HEK293 (cell line): ENCODE data around the gene SLC25A42.

Experiments
- CTCF ChIA-PET: fragments of 350-600 bp; formaldehyde crosslinking; extraction: SDS; loops from one replicate; lab custom pipeline; 2021; ENCODE audit warnings: antibody characterized with exemption; lab: Yijun Ruan, JAX
- POLR2A ChIA-PET: fragments of 300-600 bp; formaldehyde crosslinking; extraction: SDS; loops from one replicate; lab custom pipeline; 2020; ENCODE audit warnings: antibody characterized with exemption, inconsistent platforms; lab: Yijun Ruan, JAX
- H3K27ac ChIP-seq: fragments of 200-500 bp; sonication (Bioruptor generic); 2 replicates; pipeline ENCODE4 v1.5.1; 2014; ENCODE audit warnings: low read depth, low read length, control low read depth, inconsistent platforms; ENCODE audit errors: extremely low read depth
- H3K36me3 ChIP-seq, 2 experiments: fragments of 200-500 bp in 1 of 2; sonication (Bioruptor generic) in 1 of 2; 1 replicate in 1 of 2; 2 replicates in 1 of 2; pipeline ENCODE4 v1.5.1; 2014 to 2017; ENCODE audit warnings: inconsistent platforms in 2 of 2, low read length in 2 of 2; ENCODE audit not compliant: control insufficient read depth in 2 of 2, insufficient read depth in 1 of 2
- H3K4me1 ChIP-seq: fragments of 200-500 bp; sonication (Bioruptor generic); 2 replicates; pipeline ENCODE4 v1.5.1; 2014; ENCODE audit warnings: mild to moderate bottlenecking, low read length, inconsistent platforms; ENCODE audit not compliant: control insufficient read depth, insufficient read depth
- H3K4me3 ChIP-seq: 2 replicates; pipeline ENCODE4 v1.5.1; 2011; ENCODE audit warnings: low read depth, mild to moderate bottlenecking, control low read depth, low read length, moderate library complexity
- H3K9me3 ChIP-seq: fragments of 200-500 bp; sonication (Bioruptor generic); 2 replicates; pipeline ENCODE4 v1.5.1; 2014; ENCODE audit warnings: low read depth, low read length, inconsistent platforms; ENCODE audit not compliant: control insufficient read depth, insufficient read depth
- EGR2 ChIP-seq: fragments of 450-650 bp; formaldehyde crosslinking; IDR thresholded peaks from 2 replicates; pipeline ENCODE4 v1.5.1; 2016; ENCODE audit warnings: low read depth, missing biosample characterization, missing genetic modification characterization
- IKZF3 ChIP-seq: fragments of 450-650 bp; IDR thresholded peaks from 2 replicates; pipeline ENCODE4 v1.5.0; 2018; ENCODE audit warnings: missing biosample characterization, mild to moderate bottlenecking, missing genetic modification characterization, moderate library complexity
- KLF7 ChIP-seq: fragments of 450-650 bp; formaldehyde crosslinking; IDR thresholded peaks from 2 replicates; pipeline ENCODE4 v1.5.1; 2016; ENCODE audit warnings: missing biosample characterization, missing genetic modification characterization, borderline replicate concordance
- PBX3 ChIP-seq: sonication (generic); formaldehyde crosslinking; IDR thresholded peaks from 2 replicates; pipeline ENCODE4 v1.8.1; 2022; ENCODE audit warnings: mild to moderate bottlenecking, moderate library complexity, missing genetic modification reagents
- PRDM4 ChIP-seq: fragments of 450-650 bp; formaldehyde crosslinking; IDR thresholded peaks from 2 replicates; pipeline ENCODE4 v1.5.1; 2017; ENCODE audit warnings: missing biosample characterization, missing genetic modification characterization
- SALL2 ChIP-seq: fragments of 450-650 bp; formaldehyde crosslinking; IDR thresholded peaks from 2 replicates; pipeline ENCODE4 v1.5.0; 2017; ENCODE audit warnings: missing biosample characterization, mild to moderate bottlenecking, missing genetic modification characterization, borderline replicate concordance
- SETDB1 ChIP-seq: IDR thresholded peaks from one replicate; pipeline ENCODE4 v1.6.1; 2017; ENCODE audit warnings: mild to moderate bottlenecking, low read length, moderate library complexity, mixed read lengths; ENCODE audit not compliant: insufficient read length
- TRIM28 ChIP-seq: IDR thresholded peaks from 2 replicates; pipeline ENCODE4 v1.6.1; 2011; ENCODE audit warnings: low read length, control low read depth, borderline replicate concordance
- ZEB2 ChIP-seq: fragments of 450-650 bp; formaldehyde crosslinking; IDR thresholded peaks from 2 replicates; pipeline ENCODE4 v1.5.1; 2016; ENCODE audit warnings: missing biosample characterization, missing genetic modification characterization
- ZNF132 ChIP-seq: fragments of 450-650 bp; formaldehyde crosslinking; IDR thresholded peaks from 2 replicates; pipeline ENCODE4 v1.5.1; 2017; ENCODE audit warnings: missing biosample characterization, missing genetic modification characterization, borderline replicate concordance
- ZNF16 ChIP-seq: fragments of 450-650 bp; formaldehyde crosslinking; IDR thresholded peaks from 2 replicates; pipeline ENCODE4 v1.5.1; 2016; ENCODE audit warnings: low read depth, missing biosample characterization, missing genetic modification characterization
- ZNF214 ChIP-seq: fragments of 450-650 bp; formaldehyde crosslinking; IDR thresholded peaks from 2 replicates; pipeline ENCODE4 v1.5.1; 2017; ENCODE audit warnings: missing biosample characterization, mild to moderate bottlenecking, missing genetic modification characterization, borderline replicate concordance
- ZNF433 ChIP-seq: fragments of 450-650 bp; formaldehyde crosslinking; IDR thresholded peaks from 2 replicates; pipeline ENCODE4 v1.5.1; 2016; ENCODE audit warnings: missing biosample characterization, missing genetic modification characterization, low read depth
- ZNF629 ChIP-seq: fragments of 450-650 bp; formaldehyde crosslinking; IDR thresholded peaks from 2 replicates; pipeline ENCODE4 v1.5.1; 2017; ENCODE audit warnings: missing biosample characterization, missing genetic modification characterization
- ZNF677 ChIP-seq: fragments of 450-650 bp; IDR thresholded peaks from 2 replicates; pipeline ENCODE4 v1.5.0; 2018; ENCODE audit warnings: missing biosample characterization, mild to moderate bottlenecking, missing genetic modification characterization, moderate library complexity
- ZNF776 ChIP-seq: fragments of 450-650 bp; formaldehyde crosslinking; IDR thresholded peaks from 2 replicates; pipeline ENCODE4 v1.5.0; 2017; ENCODE audit warnings: missing biosample characterization, missing genetic modification characterization, borderline replicate concordance
- ZNF785 ChIP-seq: fragments of 450-650 bp; formaldehyde crosslinking; IDR thresholded peaks from 2 replicates; pipeline ENCODE4 v1.5.1; 2016; ENCODE audit warnings: missing biosample characterization, missing genetic modification characterization
- ZNF830 ChIP-seq: fragments of 450-650 bp; IDR thresholded peaks from 2 replicates; pipeline ENCODE4 v1.5.0; 2018; ENCODE audit warnings: missing biosample characterization, missing genetic modification characterization, low read depth, mild to moderate bottlenecking, moderate library complexity
- ZSCAN18 ChIP-seq: fragments of 450-650 bp; formaldehyde crosslinking; IDR thresholded peaks from 2 replicates; pipeline ENCODE4 v1.5.1; 2016; ENCODE audit warnings: missing biosample characterization, missing genetic modification characterization
- TF ChIP-seq, protein P1 (sequence below): IDR thresholded peaks from 2 replicates; pipeline ENCODE4 v1.6.1; 2011; ENCODE audit warnings: mild to moderate bottlenecking, low read depth, low read length, borderline replicate concordance
- TF ChIP-seq, protein P2 (sequence below): fragments of 450-650 bp; formaldehyde crosslinking; IDR thresholded peaks from 2 replicates; pipeline ENCODE4 v1.5.1; 2016; ENCODE audit warnings: missing biosample characterization, missing genetic modification characterization, low read depth
- TF ChIP-seq, protein P3 (sequence below): fragments of 450-650 bp; formaldehyde crosslinking; conservative IDR thresholded peaks from 2 replicates; pipeline ENCODE4 v1.5.1; 2016; ENCODE audit warnings: low read depth, missing biosample characterization, missing genetic modification characterization

SLC25A42 gene, protein sequence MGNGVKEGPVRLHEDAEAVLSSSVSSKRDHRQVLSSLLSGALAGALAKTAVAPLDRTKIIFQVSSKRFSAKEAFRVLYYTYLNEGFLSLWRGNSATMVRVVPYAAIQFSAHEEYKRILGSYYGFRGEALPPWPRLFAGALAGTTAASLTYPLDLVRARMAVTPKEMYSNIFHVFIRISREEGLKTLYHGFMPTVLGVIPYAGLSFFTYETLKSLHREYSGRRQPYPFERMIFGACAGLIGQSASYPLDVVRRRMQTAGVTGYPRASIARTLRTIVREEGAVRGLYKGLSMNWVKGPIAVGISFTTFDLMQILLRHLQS

DNA sequence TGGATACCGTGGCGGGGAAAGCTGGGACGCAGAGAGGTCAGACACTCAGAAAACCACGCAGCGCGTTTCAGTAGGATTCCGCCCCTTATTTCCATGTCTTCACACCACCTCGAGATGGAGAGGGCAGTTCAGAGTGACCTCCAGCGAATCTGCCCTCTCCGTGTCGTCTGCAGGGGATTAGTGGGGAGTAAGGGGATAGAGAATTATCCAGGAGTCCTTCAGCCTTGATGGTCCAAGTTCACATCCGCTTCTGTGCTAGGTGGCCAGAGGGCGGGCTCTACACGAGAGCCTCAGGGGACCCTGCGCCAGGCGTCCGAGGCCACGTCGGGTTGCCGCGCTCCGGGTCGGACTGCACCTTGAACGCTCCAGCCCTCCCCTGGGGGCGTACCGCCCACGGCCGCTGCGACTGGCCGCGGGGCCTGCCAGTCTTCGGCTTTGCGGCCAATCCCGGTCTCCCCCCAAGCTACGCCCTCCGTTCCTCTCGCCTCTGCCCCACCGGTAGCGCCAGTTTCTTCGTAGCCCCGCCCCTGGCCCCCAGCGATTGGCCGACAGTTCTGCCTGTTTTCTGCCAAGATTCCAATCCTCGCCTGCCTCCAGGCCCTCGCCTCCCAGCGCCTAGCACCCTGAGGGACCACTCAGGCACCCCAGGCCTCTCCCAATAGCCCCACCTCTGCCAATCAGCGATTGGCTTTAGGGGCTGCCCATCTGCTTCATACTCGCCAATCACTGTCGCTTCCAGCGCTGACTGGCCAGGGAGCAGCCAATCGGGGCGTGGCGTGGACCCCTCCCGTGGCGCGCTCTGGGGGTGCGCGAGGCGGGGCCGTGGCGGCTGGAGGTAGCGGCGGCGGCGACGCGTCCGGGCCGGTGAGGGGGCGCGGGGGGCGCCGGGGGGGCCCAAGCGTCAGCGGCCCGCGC lies at the start of gene SLC25A42:
Gene SLC25A42 (plus strand): TSS at position 812 of the 915 bp plus-strand sequence. CDS start 32,131 bp downstream, outside the sequence.
- H3K9me3 ChIP-seq: no peaks in the 10 kb centered on the region
- ChIA-PET CTCF (interaction anchor here (0.7 to 2.5 kb wide), 8 partner anchors 9 to 543 kb away, joined by 3 to 10 read pairs (median 4); no protein-coding TSS in a partner anchor), POLR2A (interaction anchor here (0.8 to 1.6 kb wide), 5 partner anchors 9 to 73 kb away, joined by 3 to 4 read pairs (median 3); no protein-coding TSS in a partner anchor)
- H3K4me1 ChIP-seq: peaks cover 11% of the 10 kb centered on the region
- H3K4me3 ChIP-seq: peak within 1 kb of the TSS; percentile 67
- H3K27ac ChIP-seq: peak within 1 kb of the TSS; percentile 6; the same call in 1 of the 2 replicates
- peaks cover 0 to 10% of the 10 kb centered on the region in 2 experiments; a peak in 1 of 3 replicates for H3K36me3 ChIP-seq
- TF ChIP-seq ZNF16 (tag by site-specific recombination) (no peak), SALL2 (tag by site-specific recombination) (no peak), ZNF433 (tag by site-specific recombination) (no peak), ZNF214 (tag by site-specific recombination) (no peak), ZNF830 (tag by site-specific recombination) (no peak), ZNF629 (tag by site-specific recombination) (0 out of 2 replicates have a peak, but pooled peaks have one; percentile 13), ZNF785 (tag by site-specific recombination) (no peak), EGR2 (tag by site-specific recombination) (peak; percentile 90), ZNF132 (tag by site-specific recombination) (no peak), KLF7 (tag by site-specific recombination) (peak; percentile 13; the same call in 1 of the 2 replicates), ZNF677 (tag by site-specific recombination) (no peak), IKZF3 (tag by site-specific recombination) (no peak), ZNF776 (tag by site-specific recombination) (no peak), ZEB2 (tag by site-specific recombination) (no peak), SETDB1 (no peak), ZSCAN18 (tag by site-specific recombination) (no peak), PRDM4 (no peak), PBX3 (CRISPR knock-in tag) (peak; percentile 100), TRIM28 (no peak)
- TF ChIP-seq, protein P1, sequence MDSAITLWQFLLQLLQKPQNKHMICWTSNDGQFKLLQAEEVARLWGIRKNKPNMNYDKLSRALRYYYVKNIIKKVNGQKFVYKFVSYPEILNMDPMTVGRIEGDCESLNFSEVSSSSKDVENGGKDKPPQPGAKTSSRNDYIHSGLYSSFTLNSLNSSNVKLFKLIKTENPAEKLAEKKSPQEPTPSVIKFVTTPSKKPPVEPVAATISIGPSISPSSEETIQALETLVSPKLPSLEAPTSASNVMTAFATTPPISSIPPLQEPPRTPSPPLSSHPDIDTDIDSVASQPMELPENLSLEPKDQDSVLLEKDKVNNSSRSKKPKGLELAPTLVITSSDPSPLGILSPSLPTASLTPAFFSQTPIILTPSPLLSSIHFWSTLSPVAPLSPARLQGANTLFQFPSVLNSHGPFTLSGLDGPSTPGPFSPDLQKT: no peak
- TF ChIP-seq, protein P2, sequence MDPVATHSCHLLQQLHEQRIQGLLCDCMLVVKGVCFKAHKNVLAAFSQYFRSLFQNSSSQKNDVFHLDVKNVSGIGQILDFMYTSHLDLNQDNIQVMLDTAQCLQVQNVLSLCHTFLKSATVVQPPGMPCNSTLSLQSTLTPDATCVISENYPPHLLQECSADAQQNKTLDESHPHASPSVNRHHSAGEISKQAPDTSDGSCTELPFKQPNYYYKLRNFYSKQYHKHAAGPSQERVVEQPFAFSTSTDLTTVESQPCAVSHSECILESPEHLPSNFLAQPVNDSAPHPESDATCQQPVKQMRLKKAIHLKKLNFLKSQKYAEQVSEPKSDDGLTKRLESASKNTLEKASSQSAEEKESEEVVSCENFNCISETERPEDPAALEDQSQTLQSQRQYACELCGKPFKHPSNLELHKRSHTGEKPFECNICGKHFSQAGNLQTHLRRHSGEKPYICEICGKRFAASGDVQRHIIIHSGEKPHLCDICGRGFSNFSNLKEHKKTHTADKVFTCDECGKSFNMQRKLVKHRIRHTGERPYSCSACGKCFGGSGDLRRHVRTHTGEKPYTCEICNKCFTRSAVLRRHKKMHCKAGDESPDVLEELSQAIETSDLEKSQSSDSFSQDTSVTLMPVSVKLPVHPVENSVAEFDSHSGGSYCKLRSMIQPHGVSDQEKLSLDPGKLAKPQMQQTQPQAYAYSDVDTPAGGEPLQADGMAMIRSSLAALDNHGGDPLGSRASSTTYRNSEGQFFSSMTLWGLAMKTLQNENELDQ: no peak
- TF ChIP-seq, protein P3, sequence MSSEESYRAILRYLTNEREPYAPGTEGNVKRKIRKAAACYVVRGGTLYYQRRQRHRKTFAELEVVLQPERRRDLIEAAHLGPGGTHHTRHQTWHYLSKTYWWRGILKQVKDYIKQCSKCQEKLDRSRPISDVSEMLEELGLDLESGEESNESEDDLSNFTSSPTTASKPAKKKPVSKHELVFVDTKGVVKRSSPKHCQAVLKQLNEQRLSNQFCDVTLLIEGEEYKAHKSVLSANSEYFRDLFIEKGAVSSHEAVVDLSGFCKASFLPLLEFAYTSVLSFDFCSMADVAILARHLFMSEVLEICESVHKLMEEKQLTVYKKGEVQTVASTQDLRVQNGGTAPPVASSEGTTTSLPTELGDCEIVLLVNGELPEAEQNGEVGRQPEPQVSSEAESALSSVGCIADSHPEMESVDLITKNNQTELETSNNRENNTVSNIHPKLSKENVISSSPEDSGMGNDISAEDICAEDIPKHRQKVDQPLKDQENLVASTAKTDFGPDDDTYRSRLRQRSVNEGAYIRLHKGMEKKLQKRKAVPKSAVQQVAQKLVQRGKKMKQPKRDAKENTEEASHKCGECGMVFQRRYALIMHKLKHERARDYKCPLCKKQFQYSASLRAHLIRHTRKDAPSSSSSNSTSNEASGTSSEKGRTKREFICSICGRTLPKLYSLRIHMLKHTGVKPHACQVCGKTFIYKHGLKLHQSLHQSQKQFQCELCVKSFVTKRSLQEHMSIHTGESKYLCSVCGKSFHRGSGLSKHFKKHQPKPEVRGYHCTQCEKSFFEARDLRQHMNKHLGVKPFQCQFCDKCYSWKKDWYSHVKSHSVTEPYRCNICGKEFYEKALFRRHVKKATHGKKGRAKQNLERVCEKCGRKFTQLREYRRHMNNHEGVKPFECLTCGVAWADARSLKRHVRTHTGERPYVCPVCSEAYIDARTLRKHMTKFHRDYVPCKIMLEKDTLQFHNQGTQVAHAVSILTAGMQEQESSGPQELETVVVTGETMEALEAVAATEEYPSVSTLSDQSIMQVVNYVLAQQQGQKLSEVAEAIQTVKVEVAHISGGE (tag by site-specific recombination): no peak
